Prostate gland (tissue), 2 donors: ENCODE data around the gene ALKBH3. TPM values are rescaled to one million over a fixed set of nuclear protein-coding genes. Genes with fewer than 3 reads are reported as not detected.

ENCODE experiments used
- DNase-seq: peaks from one replicate; pipeline ENCODE4 v3.0.0-alpha.2; 2019; ENCODE audit warnings: low spot score
- H3K27ac ChIP-seq, 2 donors: fragments of 200-600 bp; sonication (generic); 2 replicates each; pipeline ENCODE4 v1.5.1; 2017 to 2019
- H3K27me3 ChIP-seq: fragments of 200-600 bp; sonication (generic); replicated peaks from 2 replicates; pipeline ENCODE4 v1.5.1; 2019; ENCODE audit not compliant: insufficient read depth
- H3K36me3 ChIP-seq, 2 donors: fragments of 200-600 bp; sonication (generic); 1 replicate in 1 of 2; 2 replicates in 1 of 2; pipeline versions ENCODE4 v1.5.1 to v1.8.1; 2017 to 2019
- H3K4me1 ChIP-seq: fragments of 200-600 bp; sonication (generic); replicated peaks from 2 replicates; pipeline ENCODE4 v1.5.1; 2019
- H3K4me3 ChIP-seq, 2 donors: fragments of 200-600 bp; sonication (generic); 2 replicates each; pipeline ENCODE4 v1.5.1; 2017 to 2019
- H3K9me3 ChIP-seq: fragments of 200-600 bp; sonication (generic); 2 replicates; pipeline ENCODE4 v1.5.1; 2017
- POLR2A ChIP-seq: fragments of 450-650 bp; IDR thresholded peaks from one replicate; pipeline ENCODE4 v1.6.1; 2016; ENCODE audit warnings: antibody characterized with exemption, mild to moderate bottlenecking
- POLR2AphosphoS5 ChIP-seq: sonication (generic); formaldehyde crosslinking; IDR thresholded peaks from one replicate; pipeline ENCODE4 v1.6.1; 2017; ENCODE audit warnings: antibody characterized with exemption
- WGBS: methylation state at CpG from one replicate; pipeline ENCODE4 v1.1.5; 2018; 5-methylcytosine and 5-hydroxymethylcytosine counted together
- intact Hi-C: fragments of 100-400 bp; cut with DNase I; formaldehyde crosslinking; loops from one replicate; pipeline ENCODE4 v1.14.2; 2022
- total RNA-seq, 2 donors: library from RNA; depleted of rRNA; stranded (reverse); fragments of >200 nt; gene quantifications; one replicate each; pipeline ENCODE4 v1.1.0, GENCODE V29; 2016
- TF ChIP-seq, protein P1 (sequence below), 4 experiments: fragments of 200-600 bp in 2 of 4; fragments of 450-650 bp in 2 of 4; sonication (generic) in 2 of 4; IDR thresholded peaks; 1 replicate in 3 of 4; 2 replicates in 1 of 4; pipeline ENCODE4 v1.5.1; 2016 to 2019; ENCODE audit warnings: antibody characterized with exemption in 4 of 4, mild to moderate bottlenecking in 2 of 4, moderate library complexity in 2 of 4

ALKBH3 gene
- total RNA-seq, 2 donors from 2014 or later, result 37.6 to 55.7 TPM

DNA sequence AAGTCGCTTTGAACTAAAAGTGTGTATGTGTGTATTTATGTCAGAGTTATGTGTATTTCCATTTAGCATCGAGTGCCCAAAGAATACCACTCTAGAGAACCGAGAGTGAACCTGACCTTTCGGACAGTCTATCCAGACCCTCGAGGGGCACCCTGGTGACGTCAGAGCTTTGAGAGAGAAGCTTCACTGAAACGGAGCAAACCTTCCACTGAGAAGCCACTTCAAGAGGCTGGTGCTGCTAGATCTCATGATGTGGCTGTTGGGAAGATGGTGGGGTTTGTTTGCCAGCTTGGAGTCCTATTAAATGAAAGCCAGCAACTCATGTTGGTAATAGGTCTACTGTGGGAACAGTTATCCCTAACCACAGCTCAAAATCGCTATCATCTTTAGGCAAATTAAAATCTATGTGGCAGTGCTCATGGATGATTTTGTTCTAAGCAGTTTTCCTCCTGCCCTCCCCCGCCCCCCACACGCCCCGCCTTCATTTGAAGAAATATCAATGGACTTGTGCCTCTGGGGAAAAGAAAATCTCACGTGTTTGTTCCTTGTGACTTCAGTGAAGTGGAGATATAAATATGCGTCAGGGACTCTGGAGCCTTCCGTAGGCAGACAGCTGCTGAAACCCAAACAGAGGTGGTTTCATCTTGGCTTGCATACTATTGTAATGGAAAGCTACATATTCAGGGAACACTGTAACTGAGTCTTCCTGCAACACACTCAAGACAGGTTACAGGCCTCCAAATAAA is 39.4 kb downstream of the ALKBH3 start:
- no peaks in the 10 kb centered on the region for H3K4me1 ChIP-seq
- no peaks in the 10 kb centered on the region for H3K9me3 ChIP-seq
- H3K27me3 ChIP-seq, result no peaks in the 10 kb centered on the region
- no peak for DNase-seq
- no peak overlapping the region for H3K4me3 ChIP-seq
- TF ChIP-seq POLR2A (no peak), POLR2AphosphoS5 (no peak)
- TF ChIP-seq, protein P1, sequence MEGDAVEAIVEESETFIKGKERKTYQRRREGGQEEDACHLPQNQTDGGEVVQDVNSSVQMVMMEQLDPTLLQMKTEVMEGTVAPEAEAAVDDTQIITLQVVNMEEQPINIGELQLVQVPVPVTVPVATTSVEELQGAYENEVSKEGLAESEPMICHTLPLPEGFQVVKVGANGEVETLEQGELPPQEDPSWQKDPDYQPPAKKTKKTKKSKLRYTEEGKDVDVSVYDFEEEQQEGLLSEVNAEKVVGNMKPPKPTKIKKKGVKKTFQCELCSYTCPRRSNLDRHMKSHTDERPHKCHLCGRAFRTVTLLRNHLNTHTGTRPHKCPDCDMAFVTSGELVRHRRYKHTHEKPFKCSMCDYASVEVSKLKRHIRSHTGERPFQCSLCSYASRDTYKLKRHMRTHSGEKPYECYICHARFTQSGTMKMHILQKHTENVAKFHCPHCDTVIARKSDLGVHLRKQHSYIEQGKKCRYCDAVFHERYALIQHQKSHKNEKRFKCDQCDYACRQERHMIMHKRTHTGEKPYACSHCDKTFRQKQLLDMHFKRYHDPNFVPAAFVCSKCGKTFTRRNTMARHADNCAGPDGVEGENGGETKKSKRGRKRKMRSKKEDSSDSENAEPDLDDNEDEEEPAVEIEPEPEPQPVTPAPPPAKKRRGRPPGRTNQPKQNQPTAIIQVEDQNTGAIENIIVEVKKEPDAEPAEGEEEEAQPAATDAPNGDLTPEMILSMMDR (IDR thresholded peaks at IDR 0.05), result no peak
- H3K27ac ChIP-seq, result peak overlapping the region; percentile 43 to 50
- intact Hi-C loops, result no loop called here
- 81% methylated on average over 14 of the region's 14 CpGs for WGBS
- H3K36me3 ChIP-seq, result no peaks in the 10 kb centered on the region

DNA sequence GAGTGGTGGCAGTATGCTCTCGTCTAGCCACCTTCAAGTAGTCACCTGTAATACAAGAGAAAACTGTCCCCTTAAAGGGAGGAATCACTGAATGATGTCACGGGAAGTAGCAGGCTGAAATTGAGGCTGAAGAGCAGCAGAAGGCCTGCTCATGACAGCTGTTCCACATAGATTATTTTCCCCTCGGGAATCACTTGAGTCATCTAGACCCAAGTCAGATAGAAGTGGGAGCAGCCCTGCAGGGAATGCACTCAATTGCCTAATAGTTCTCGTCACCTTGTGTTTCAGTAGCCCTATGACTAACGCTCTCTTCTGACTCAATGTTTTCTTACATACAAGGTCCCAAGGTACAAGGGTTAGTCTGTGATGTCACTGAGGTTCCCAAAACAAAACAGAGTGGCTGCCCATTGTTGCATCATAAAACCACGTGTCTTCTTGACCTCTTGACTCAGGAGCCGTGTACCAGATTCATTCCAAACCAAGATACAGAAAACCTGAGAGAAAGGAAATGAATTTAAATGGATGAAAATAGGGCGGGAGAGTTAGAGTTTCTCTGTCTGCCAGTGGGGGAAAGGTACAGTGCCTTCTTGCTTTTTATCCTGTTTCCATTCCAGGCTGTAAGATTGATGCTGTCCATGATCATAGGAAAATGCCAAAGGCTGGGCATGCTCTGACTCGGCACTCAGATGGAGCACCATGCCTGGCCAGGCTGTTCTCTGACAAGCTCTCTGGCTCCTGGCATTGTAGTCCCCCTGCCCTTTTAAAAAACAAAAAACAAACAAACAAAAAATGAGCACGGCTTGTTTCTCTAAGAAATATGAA is 40.2 kb downstream of the ALKBH3 start:
- Histone ChIP-seq H3K27me3 (no peaks in the 10 kb centered on the region), H3K36me3 (no peaks in the 10 kb centered on the region), H3K27ac (peak overlapping the region; percentile 48 to 50), H3K4me1 (no peaks in the 10 kb centered on the region), H3K9me3 (no peaks in the 10 kb centered on the region), H3K4me3 (no peak overlapping the region)
- TF ChIP-seq, protein P1 (IDR thresholded peaks at IDR 0.05), result no peak
- TF ChIP-seq POLR2AphosphoS5, result peak; percentile 63
- WGBS, result 58% methylated on average over 10 of the region's 10 CpGs
- intact Hi-C loops, result no loop called here
- DNase-seq, result no peak

DNA sequence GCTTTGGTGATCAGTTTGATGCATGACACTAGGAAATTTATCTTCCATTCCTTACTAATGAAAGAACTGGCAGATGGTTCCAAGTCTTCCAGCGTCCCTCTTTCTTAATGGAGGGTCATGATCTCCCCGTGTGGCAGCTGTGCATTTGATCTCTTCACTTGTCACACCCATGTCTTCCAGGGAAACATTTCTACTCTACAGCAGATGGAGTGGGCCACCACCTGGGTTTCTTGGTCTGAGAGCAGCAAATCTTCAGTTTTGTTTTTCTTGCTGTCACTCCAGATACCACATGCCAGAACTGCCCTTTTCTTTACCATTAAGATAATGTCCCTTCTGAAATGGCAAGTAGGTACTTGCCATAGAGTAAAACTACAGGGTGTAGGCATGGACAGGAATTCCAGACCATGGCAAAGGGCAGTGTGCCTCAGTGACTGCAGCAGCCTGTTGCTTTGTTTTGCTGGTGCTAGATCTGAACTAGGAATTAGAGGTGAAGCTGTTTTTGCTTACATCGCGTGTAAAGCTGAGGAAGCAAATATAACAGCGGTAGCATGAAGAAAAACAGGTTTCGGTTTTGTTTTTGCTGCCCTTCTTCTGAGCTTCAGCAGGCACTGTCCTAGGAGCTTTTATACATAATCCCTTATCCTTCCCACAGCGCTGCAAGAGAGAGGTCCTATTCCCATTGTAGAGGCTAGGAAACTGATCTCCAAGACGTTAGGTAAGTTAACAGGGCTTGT is 41.1 kb downstream of the ALKBH3 start:
- no peaks in the 10 kb centered on the region for H3K9me3 ChIP-seq
- TF ChIP-seq POLR2A, result no peak
- TF ChIP-seq, protein P1 (IDR thresholded peaks at IDR 0.05), result no peak
- TF ChIP-seq POLR2AphosphoS5, result no peak
- DNase-seq, result no peak
- 72% methylated on average over 8 of the region's 8 CpGs for WGBS
- H3K4me3 ChIP-seq, result no peak overlapping the region
- no peaks in the 10 kb centered on the region for H3K4me1 ChIP-seq
- intact Hi-C loops, result no loop called here
- no peaks in the 10 kb centered on the region for H3K36me3 ChIP-seq
- H3K27me3 ChIP-seq, result no peaks in the 10 kb centered on the region
- H3K27ac ChIP-seq, result peak overlapping the region in 1 of 2 donors; percentile 44

DNA sequence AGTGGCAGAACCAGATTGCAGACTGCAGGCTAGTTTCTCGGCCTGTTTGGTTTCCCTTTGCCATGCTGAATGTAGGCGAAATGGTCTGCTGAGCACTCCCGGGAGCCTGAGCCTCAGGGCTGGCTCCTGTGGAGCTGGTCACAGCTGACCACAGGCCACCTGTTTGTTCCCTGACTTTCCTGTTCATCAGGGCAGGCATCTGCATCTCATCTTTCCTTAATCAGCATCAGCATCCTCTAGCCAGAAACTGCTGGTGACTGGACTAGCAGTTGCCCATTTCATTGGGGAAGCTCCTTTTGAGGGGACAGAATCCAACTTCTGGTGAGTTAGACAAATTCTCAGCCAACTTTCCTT is 41.6 kb downstream of the ALKBH3 start:
- H3K36me3 ChIP-seq, result no peaks in the 10 kb centered on the region
- no peak overlapping the region for H3K4me3 ChIP-seq
- WGBS, result 69% methylated on average over 3 of the region's 3 CpGs
- TF ChIP-seq, protein P1 (IDR thresholded peaks at IDR 0.05), result no peak
- TF ChIP-seq POLR2AphosphoS5 (no peak), POLR2A (no peak)
- no peaks in the 10 kb centered on the region for H3K9me3 ChIP-seq
- H3K27me3 ChIP-seq, result no peaks in the 10 kb centered on the region
- intact Hi-C loops, result no loop called here
- no peaks in the 10 kb centered on the region for H3K4me1 ChIP-seq
- H3K27ac ChIP-seq, result peak overlapping the region in 1 of 2 donors; percentile 65
- DNase-seq, result no peak
